ENCODE results near the gene GDF9. TPM values are rescaled to one million over a fixed set of nuclear protein-coding genes. Genes with fewer than 3 reads are reported as not detected.

The GDF9 gene
- total and polyA plus RNA-seq, 3 experiments from 2014 or later: 0.29 to 0.68 TPM; not detected in 1

DNA sequence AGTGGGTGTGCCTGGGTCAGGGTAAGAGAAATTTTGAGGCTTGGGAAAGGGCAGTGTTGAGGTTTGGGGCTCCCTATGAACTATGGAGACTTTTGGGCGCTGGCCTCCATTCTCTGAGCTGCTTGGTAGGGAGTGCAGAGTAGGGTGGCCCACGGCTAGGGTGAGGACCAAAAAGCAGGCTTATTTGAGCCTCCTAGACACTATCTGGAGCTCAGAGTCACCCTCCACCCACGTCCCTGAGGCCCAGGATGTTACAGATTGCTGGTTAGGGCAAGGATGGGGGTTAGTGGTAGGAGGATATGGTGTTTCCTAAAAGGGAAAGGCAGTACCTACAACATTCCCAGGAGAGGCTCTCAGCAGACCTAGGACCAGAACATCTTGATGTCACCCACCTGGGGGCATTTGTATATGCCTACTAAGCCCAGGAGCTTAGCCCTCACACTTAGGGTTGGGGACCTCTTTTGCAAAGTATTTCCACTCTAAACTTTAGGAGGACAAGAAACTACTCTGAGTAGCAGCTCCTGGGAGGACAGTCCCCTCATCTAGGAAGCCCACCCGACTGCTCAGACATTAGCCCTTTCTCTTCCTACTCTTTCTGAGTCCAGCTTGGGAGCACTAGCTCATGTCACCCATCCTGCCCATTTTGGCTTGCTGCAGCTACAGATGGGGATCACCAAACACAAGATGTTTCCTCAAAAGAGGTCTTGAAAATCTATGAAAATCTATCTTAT, 38.2 kb downstream of the GDF9 start:
- H3K4me1 Mint-ChIP-seq: peaks cover 4 to 24% (median 6%) of the 10 kb centered on the region in 3 donors
- Histone ChIP-seq H3K4me1 (ENCODE audit: insufficient read depth, low read length) (peaks cover 5% of the 10 kb centered on the region), H3K9me3 (ENCODE audit: low read length) (no peaks in the 10 kb centered on the region), H3K36me3 (ENCODE audit: insufficient read depth, low read length) (no peaks in the 10 kb centered on the region), H3K27me3 (ENCODE audit: insufficient read depth, low read length, poor library complexity, severe bottlenecking) (peaks cover 33% of the 10 kb centered on the region), H3K4me3 (ENCODE audit: low read length) (no peak overlapping the region), H3K27ac (ENCODE audit: low read depth, low read length) (no peak overlapping the region)
- peaks cover 0 to 1% (median 0%) of the 10 kb centered on the region in 3 donors for H3K36me3 Mint-ChIP-seq
- H3K4me3 Mint-ChIP-seq: peak overlapping the region in 1 of 7 donors; percentile 78
- POLR2A ChIA-PET: interaction anchor here (0.5 kb wide), 1 partner anchor 8 kb away, joined by 3 read pairs; no protein-coding TSS in a partner anchor
- peaks cover 46 to 54% of the 10 kb centered on the region in 2 donors for H3K27me3 Mint-ChIP-seq
- CTCF ChIA-PET: interaction anchor here (1.2 to 6.3 kb wide), 9 partner anchors 9 to 302 kb away, joined by 4 to 47 read pairs (median 8); partner anchors contain the start of genes LEAP2 and SOWAHA
- peaks cover 0 to 2% (median 0%) of the 10 kb centered on the region in 5 donors for H3K9me3 Mint-ChIP-seq
- DNase-seq: no peak
- H3K27ac Mint-ChIP-seq: no peak overlapping the region

DNA sequence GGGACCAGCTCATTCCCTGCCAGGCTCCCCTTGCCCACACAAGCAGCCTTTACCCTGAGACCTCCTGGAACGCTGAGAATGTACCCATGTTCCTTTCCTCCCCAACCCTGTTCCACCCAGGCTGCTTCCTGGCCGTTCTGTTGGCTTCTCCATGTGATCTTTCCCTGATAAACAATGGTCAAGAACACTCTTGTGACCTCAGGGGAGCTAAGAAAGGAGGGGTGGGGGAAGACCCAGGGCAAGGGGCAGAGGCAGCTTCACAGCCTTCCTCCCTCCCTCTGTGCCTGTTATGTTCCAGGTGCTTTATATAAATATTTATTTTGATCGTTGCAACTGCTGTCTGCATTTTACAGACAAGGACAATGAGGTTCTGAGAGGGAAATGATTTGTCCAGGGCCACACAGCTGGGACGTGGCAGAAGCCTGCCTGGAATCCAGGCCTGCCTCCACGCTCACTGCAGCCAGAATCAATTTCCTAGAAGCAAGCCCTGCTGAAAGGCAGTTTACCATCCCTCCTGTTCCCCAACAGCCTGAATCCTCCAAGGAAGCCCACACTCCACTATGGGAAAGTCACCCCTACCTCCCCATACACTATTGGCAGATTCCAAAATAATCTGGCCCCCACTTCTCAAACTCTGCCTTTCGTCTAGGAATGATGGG, 39.7 kb downstream of the GDF9 start:
- H3K9me3 Mint-ChIP-seq: peaks cover 0 to 2% (median 0%) of the 10 kb centered on the region in 5 donors
- H3K4me1 Mint-ChIP-seq: peaks cover 4 to 24% (median 6%) of the 10 kb centered on the region in 3 donors
- no peak overlapping the region for H3K27ac ChIP-seq (ENCODE audit: low read depth, low read length)
- peaks cover 0 to 1% (median 0%) of the 10 kb centered on the region in 3 donors for H3K36me3 Mint-ChIP-seq
- no peaks in the 10 kb centered on the region for H3K9me3 ChIP-seq (ENCODE audit: low read length)
- H3K4me1 ChIP-seq (ENCODE audit: insufficient read depth, low read length): peaks cover 5% of the 10 kb centered on the region
- H3K4me3 Mint-ChIP-seq: peak overlapping the region; percentile 24 to 81 (median 46)
- H3K27me3 ChIP-seq (ENCODE audit: insufficient read depth, low read length, poor library complexity, severe bottlenecking): peaks cover 32% of the 10 kb centered on the region
- DNase-seq: no peak
- H3K27ac Mint-ChIP-seq: no peak overlapping the region
- H3K36me3 ChIP-seq (ENCODE audit: insufficient read depth, low read length): no peaks in the 10 kb centered on the region
- no peak overlapping the region for H3K4me3 ChIP-seq (ENCODE audit: low read length)
- H3K27me3 Mint-ChIP-seq: peaks cover 48 to 57% of the 10 kb centered on the region in 2 donors
- ChIA-PET CTCF (interaction anchor here (6.3 kb wide), 1 partner anchor 8 kb away, joined by 47 read pairs; no protein-coding TSS in a partner anchor), POLR2A (no interaction called here)

- Histone ChIP-seq H3K9me3 (ENCODE audit: low read length) (no peaks in the 10 kb centered on the region), H3K4me1 (ENCODE audit: insufficient read depth, low read length) (peaks cover 5% of the 10 kb centered on the region), H3K36me3 (ENCODE audit: insufficient read depth, low read length) (no peaks in the 10 kb centered on the region), H3K27ac (ENCODE audit: low read depth, low read length) (no peak overlapping the region), H3K27me3 (ENCODE audit: insufficient read depth, low read length, poor library complexity, severe bottlenecking) (peaks cover 28% of the 10 kb centered on the region), H3K4me3 (ENCODE audit: low read length) (no peak overlapping the region)
- ChIA-PET CTCF (interaction anchor here (6.3 kb wide), 1 partner anchor 7 kb away, joined by 47 read pairs; no protein-coding TSS in a partner anchor), POLR2A (no interaction called here)
- Mint-ChIP-seq H3K27me3 (peaks cover 45 to 51% of the 10 kb centered on the region in 2 donors), H3K27ac (no peak overlapping the region), H3K4me3 (peak overlapping the region in 4 of 7 donors; percentile 15 to 46 (median 35)), H3K36me3 (peaks cover 0 to 1% (median 0%) of the 10 kb centered on the region in 3 donors), H3K4me1 (peaks cover 2 to 18% (median 4%) of the 10 kb centered on the region in 3 donors), H3K9me3 (no peaks in the 10 kb centered on the region)
- no peak for DNase-seq
Measured at GRCh38 chr5:132825834-132826391, 40.4 kb downstream of the GDF9 start.

DNA sequence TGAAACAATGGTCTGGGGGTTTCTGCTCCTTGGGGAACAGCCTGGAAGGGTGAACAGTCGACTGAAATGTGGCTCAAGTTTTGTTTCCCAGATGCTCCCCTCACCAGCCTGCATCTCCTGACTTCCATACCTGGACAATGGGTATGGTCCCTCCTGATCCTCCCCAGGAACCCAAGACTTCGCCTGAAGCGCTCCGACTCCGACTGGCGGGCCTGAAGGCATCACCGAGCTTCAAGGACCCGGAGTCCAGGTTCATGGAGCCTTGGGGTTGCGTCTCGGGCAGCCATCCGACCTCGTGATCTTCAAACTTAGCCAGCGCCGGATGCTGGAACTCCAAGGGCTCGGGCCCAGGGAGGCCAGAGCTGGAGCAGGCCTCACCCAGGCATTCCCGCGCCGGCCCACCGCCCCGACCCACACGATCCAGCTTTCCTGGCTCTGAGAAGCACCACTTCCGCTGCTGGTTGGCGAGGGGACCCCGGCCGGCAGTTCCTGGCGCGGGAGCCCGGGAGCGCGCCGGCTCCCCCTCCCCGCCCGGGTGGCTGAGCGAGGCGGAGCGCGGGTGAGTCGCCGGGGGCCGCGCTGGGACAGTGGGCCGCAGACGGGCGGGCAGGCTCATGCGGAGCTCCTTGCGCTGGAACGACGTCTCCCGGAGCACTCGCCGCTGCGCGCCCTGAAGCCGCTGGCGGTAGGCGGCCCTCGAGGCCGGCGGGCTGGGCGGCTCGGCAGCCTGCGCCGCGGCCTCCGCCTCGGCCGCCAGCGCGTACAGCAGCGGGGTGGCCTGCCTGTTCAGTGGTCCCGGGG, 41.0 kb downstream of the GDF9 start:
- Mint-ChIP-seq H3K36me3 (peaks cover 0 to 1% (median 0%) of the 10 kb centered on the region in 3 donors), H3K4me1 (peaks cover 2 to 20% (median 6%) of the 10 kb centered on the region in 3 donors), H3K27ac (no peak overlapping the region), H3K9me3 (no peaks in the 10 kb centered on the region), H3K27me3 (peaks cover 46 to 53% of the 10 kb centered on the region in 2 donors), H3K4me3 (peak overlapping the region in 5 of 7 donors; percentile 26 to 46 (median 39))
- H3K36me3 ChIP-seq (ENCODE audit: insufficient read depth, low read length): no peaks in the 10 kb centered on the region
- no peak overlapping the region for H3K27ac ChIP-seq (ENCODE audit: low read depth, low read length)
- no peak for DNase-seq
- CTCF ChIA-PET: interaction anchor here (0.7 kb wide), 2 partner anchors 11 to 40 kb away, joined by 3 read pairs; no protein-coding TSS in a partner anchor
- no peaks in the 10 kb centered on the region for H3K9me3 ChIP-seq (ENCODE audit: low read length)
- POLR2A ChIA-PET: no interaction called here
- H3K27me3 ChIP-seq (ENCODE audit: insufficient read depth, low read length, poor library complexity, severe bottlenecking): peaks cover 28% of the 10 kb centered on the region
- H3K4me3 ChIP-seq (ENCODE audit: low read length): no peak overlapping the region
- peaks cover 5% of the 10 kb centered on the region for H3K4me1 ChIP-seq (ENCODE audit: insufficient read depth, low read length)

DNA sequence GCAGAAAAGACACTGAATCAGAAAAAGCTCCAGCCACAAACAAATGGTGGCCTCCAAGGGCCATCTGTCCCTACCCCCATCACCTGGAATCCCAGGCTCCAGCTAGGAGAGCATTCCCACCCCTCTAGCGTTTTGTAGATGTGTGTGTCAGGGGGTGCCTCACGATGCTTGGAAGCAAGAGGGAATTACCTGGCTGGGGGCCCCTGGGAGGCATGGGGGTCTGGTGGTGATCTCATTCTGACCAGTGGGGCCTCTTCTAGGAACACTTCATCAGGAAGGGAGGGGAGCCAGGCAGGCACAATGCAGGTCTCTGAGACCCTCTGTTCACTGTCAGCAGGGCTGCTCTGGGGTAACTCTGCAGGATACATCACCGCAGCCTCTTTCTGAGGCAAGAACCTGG, 41.8 kb downstream of the GDF9 start:
- Histone ChIP-seq H3K27me3 (ENCODE audit: insufficient read depth, low read length, poor library complexity, severe bottlenecking) (peaks cover 28% of the 10 kb centered on the region), H3K4me3 (ENCODE audit: low read length) (no peak overlapping the region), H3K9me3 (ENCODE audit: low read length) (no peaks in the 10 kb centered on the region), H3K36me3 (ENCODE audit: insufficient read depth, low read length) (no peaks in the 10 kb centered on the region), H3K27ac (ENCODE audit: low read depth, low read length) (no peak overlapping the region), H3K4me1 (ENCODE audit: insufficient read depth, low read length) (peaks cover 11% of the 10 kb centered on the region)
- H3K27ac Mint-ChIP-seq: no peak overlapping the region
- H3K36me3 Mint-ChIP-seq: no peaks in the 10 kb centered on the region
- ChIA-PET CTCF (interaction anchor here (0.7 kb wide), 1 partner anchor 10 kb away, joined by 3 read pairs; no protein-coding TSS in a partner anchor), POLR2A (no interaction called here)
- H3K27me3 Mint-ChIP-seq: peaks cover 47 to 54% of the 10 kb centered on the region in 2 donors
- no peak for DNase-seq
- no peaks in the 10 kb centered on the region for H3K9me3 Mint-ChIP-seq
- peaks cover 0 to 17% (median 10%) of the 10 kb centered on the region in 3 donors for H3K4me1 Mint-ChIP-seq
- peak overlapping the region in 4 of 7 donors; percentile 26 to 46 (median 36) for H3K4me3 Mint-ChIP-seq

DNA sequence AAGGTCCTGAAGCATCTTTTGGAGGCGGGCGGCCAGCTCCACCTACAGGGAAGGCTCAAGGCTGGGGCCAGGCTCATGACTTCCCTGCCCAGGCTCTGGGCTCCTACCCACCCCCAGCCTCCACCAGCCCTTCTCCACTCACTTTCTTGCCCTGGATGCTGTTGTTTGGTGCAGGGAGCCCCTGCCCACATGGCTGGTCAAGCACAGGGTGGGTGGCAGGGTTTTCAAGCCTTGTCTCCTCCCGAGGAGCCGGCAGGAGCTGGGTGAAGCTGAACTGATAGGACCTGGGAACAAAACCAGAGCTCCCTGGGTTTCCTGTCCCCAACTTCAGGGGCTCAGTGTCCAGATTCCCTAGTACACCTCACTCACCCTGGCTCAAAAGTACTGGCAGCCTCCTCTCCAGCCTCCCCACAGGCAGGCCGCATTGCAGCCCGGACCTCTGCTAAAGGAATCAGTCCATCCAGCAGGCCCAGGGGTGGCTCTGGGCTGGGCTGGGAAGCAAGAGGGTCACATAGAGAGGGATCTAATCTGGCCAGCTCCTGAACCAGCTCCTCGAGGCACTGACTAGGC, 42.7 kb downstream of the GDF9 start:
- Histone ChIP-seq H3K27me3 (ENCODE audit: insufficient read depth, low read length, poor library complexity, severe bottlenecking) (peaks cover 28% of the 10 kb centered on the region), H3K4me1 (ENCODE audit: insufficient read depth, low read length) (peaks cover 11% of the 10 kb centered on the region), H3K9me3 (ENCODE audit: low read length) (no peaks in the 10 kb centered on the region), H3K27ac (ENCODE audit: low read depth, low read length) (no peak overlapping the region), H3K4me3 (ENCODE audit: low read length) (no peak overlapping the region), H3K36me3 (ENCODE audit: insufficient read depth, low read length) (no peaks in the 10 kb centered on the region)
- ChIA-PET CTCF (interaction anchor here (1.4 kb wide), 1 partner anchor 10 kb away, joined by 4 read pairs; the partner anchor contains the start of gene SOWAHA), POLR2A (no interaction called here)
- Mint-ChIP-seq H3K36me3 (no peaks in the 10 kb centered on the region), H3K27me3 (peaks cover 46 to 57% of the 10 kb centered on the region in 2 donors), H3K4me1 (peaks cover 0 to 13% (median 6%) of the 10 kb centered on the region in 3 donors), H3K9me3 (no peaks in the 10 kb centered on the region), H3K4me3 (peak overlapping the region in 1 of 7 donors; percentile 24), H3K27ac (no peak overlapping the region)
- DNase-seq: no peak
